HG02840 (cell line): Measurements from ENCODE around the gene IQCN.

Source experiments
- ATAC-seq: cut with Tn5 transposase; IDR thresholded peaks from one replicate; pipeline ENCODE4 v1.9.1; 2021; ENCODE audit warnings: mild to moderate bottlenecking, moderate library complexity, moderate number of reproducible peaks; ENCODE audit not compliant: unreplicated experiment, low FRiP score

The IQCN gene

GRCh38 chr19:18289471-18290301 is 15.4 kb upstream of the IQCN start:
- ATAC-seq: no peak

DNA sequence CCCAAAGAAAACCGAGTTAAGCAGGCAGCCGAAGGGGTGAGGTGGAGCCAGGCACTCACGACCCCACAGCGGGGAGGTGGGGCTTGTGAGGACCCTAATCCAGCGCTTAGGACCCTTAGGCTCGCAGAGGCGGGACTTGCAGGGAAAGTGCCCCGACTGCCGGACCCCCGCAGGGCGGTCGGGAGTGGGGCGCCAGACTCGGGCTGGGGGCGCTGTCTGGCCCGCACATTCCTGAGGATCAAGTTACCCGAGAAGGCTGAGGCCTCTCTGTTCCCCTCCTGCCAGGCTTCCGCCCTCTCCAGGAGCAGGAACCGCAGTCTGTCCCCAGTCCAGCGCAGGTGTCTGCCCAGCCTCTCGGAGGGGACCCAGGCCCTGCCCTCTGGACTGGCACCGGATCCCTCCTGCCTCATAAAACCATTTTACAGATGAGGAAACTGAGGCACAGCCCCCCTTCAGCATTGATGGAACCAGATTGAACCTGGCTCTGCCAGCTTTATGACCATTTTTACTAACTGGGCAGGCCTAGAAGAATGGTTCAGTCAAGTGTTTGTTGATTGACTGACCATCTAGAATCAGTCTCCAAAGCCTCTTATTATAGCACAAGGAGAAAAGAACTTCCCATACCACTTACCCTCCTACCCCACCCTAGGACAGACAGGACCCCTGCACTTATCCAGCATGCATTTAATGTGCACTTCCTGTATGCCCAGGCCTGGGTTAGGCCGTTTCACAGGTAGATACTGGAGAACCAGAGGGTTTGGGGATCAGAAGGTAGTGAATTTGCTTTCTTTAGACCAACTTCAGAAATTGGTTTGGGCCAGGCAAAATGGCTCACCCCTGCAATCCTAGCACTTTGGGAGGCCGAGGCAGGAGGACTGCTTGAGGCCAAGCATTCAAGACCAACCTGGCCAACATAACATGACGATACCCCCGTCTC is 13.9 kb upstream of the IQCN start:
- no peak for ATAC-seq

DNA sequence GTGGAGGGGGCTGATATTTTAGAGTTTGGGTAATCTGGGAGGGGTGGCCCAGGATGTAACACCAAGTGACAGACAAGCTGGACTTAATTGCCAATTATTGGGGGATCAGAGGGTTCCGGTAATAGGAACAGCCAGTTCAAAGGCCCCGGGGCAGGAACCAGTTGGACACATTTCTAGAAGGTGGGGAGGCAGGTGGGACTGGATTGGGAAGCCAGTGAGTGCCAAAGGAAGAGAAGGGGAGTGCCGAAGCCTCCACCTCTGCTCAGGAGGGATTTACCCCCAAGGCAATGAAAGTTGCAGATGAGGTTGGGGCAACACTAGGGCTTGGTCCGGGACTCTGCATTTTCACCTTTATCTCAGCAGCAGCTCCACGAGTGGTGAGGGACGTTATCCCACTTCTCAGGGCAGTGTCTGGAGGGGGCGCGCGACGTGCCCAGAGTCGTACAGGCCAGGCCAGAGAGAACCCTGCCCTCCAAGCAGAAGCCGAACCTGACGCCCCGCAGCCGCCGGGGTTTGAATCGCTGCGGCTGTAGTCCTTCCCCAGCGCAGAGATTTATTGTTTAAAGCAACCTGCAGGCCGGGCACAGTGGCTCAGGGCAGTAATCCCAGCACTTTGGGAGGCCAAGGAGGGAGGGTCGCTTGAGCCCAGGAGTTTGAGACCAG is 12.9 kb upstream of the IQCN start:
- ATAC-seq: no peak

DNA sequence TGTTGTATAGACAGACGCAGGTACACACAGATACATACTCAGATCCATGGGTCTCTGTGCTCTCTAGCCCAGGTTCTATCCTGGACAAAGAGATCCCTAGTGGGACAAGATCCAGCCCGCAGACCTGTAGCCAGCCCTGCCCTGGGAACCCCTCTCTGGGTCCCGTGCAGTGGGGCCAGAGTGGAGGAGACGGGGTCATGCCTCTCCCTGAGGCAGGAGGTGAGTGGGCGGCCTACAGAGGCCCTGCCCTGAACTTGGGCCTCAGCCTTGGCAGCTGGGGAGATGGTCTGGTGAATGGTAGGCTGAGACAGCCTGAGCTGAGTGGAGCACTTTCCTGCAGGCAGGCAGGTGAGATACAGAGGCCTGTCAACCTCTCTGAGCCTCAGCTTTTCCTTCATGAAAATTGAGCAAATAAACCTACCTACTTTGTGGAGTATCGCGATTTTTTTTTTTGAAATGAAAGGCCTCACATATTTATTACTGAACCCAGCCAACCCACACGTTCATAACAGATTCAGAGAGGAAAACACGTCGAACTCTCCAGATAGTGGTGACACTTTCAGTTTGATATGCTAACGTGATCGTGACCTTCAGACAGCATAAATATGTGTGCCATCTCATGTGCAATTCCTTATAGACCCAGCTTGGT is 10.6 kb upstream of the IQCN start:
- ATAC-seq: no peak

- no peak for ATAC-seq
Observed at GRCh38 chr19:18283338-18283737, 9.1 kb upstream of the IQCN start.

DNA sequence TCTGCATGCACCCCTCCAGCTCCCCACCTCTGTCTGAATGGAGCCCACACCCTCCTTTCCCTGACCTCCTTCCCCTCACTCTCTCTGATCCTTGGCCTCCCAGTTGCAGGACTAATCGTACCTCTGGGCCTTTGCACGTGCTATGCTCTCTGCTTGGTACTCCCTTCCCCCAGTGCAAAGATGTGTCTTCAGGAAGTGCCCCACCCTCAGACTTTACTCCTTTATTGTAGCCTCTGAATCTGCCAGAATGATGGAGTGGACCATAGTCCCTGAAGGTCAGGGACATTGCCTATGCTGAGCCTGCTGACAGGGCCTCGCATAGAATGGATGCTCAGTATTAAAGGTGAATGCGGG is 8.5 kb upstream of the IQCN start:
- no peak for ATAC-seq

GRCh38 chr19:18282021-18282787 is 8.0 kb upstream of the IQCN start:
- ATAC-seq: no peak

DNA sequence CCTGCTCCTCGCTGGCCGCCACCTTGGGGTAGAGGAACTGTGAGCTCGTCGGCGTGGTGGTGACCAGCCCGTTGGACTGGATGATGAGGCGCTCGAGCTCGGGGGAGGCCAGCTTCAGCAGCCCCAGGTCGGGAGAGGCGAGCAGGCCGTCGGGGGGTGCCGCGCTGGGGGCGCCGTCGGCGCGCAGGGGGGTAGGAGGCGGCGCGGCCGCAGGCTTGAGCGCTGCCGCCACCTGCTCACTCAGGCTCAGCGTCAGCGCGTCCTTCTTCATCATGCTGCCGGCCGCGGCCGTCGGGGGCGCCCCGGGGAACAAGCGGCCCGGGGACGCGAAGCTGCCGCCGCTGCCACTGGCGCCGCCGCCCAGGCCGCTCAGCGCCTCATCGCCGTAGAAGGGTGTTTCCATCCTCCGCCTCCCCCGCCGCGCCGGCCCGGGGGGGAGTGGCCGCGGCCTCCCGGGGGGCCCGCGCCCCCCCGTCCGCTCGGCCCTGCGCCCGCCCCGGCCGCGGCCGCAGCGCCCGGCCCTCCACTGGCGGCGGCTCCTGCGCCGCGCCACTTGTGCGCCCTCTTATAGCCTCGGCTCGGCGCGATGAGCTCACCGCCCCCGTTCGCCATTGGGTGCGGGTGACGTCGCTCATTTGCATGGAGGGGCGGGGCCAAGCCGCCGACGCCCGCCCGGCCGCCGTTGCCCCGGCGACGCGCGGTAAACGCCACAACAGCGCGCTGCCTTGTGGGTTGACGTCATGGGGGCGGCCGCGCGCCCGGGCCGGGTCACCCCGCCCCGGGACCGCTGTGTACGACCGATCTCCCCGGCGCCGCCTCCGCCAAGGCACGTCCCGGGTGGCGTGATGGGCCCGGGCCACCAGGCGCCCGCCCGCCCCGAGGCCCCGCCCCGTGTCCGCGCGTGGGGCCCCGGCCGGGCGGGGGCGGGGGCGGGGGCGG is 7.1 kb upstream of the IQCN start, which contains the start of gene JUND:
Gene JUND (minus strand): TSS at position 541 of the 939 bp plus-strand sequence. CDS start 138 bp downstream, at position 403.
- peak; percentile 66 for ATAC-seq

DNA sequence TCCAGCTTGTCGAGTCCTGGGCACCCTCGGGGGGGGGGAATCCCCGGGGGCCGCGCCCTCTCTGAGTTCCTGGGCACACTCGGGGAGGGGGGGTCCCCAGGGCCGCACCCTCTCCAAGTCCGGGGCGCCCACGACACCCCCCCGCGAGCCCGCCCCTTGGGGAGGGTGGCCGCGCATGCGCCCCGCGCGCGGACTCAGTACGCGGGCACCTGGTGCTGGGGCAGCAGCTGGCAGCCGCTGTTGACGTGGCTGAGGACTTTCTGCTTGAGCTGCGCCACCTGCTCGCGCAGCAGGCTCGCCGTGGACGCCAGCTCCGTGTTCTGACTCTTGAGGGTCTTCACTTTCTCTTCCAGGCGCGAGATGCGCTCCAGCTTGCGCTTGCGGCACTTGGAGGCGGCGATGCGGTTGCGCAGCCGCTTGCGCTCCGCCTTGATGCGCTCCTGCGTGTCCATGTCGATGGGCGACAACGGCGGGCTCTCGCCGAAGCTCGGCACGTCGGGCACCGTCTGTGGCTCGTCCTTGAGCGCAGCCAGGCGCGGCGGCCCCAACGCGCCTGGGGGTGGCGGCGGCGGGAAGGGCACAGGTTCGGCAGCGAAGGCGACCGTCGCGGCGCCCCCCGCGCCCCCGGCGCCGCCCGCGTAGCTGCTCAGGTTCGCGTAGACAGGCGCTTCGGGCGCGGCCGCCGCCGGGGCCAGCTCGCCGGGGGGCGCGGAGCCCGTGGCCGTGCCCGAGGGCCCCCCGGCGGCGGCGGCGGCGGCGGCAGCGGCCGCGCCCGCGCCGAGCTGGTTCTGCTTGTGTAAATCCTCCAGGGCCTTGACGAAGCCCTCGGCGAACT is 6.2 kb upstream of the IQCN start:
- ATAC-seq: peak; percentile 21

GRCh38 chr19:18279516-18280246 is 5.4 kb upstream of the IQCN start:
- ATAC-seq: peak; percentile 3

- no peak for ATAC-seq
Observed at GRCh38 chr19:18279266-18279515, 4.9 kb upstream of the IQCN start.

- no peak for ATAC-seq
Observed at GRCh38 chr19:18278521-18279265, 4.4 kb upstream of the IQCN start.

- ATAC-seq: no peak
Observed at GRCh38 chr19:18274781-18275356, 617 bp upstream of the IQCN start.

GRCh38 chr19:18273561-18274218 is 562 bp downstream of the IQCN start:
- ATAC-seq: no peak

DNA sequence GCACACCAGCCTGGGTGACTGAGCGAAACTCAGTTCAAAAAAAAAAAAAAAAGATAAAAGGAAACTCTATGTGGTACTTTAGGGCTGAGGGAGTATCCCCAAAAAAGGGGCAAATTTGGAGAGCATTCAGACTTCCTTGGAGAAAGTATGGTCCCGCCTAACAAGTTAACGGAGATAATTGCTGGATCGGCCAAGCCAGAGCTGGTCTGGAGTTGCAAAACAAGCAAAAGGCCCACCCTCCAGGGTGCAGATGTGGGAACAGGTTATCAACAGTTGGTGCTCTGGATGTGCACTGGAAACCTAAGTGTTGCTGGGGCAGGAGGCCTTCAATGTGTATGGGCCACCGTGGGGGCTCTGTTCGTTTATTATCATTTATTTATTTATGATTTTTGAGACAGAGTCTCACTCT is 2.8 kb downstream of the IQCN start:
- ATAC-seq: no peak

- no peak for ATAC-seq
Observed at GRCh38 chr19:18270326-18270725, 3.9 kb downstream of the IQCN start.
